GM18499 (cell line): ENCODE results near the gene NPW.

ENCODE experiments used
- ATAC-seq: cut with Tn5 transposase; IDR thresholded peaks from one replicate; pipeline ENCODE4 v1.9.1; 2021; ENCODE audit warnings: moderate number of reproducible peaks; ENCODE audit not compliant: insufficient read depth, unreplicated experiment

The NPW gene

DNA sequence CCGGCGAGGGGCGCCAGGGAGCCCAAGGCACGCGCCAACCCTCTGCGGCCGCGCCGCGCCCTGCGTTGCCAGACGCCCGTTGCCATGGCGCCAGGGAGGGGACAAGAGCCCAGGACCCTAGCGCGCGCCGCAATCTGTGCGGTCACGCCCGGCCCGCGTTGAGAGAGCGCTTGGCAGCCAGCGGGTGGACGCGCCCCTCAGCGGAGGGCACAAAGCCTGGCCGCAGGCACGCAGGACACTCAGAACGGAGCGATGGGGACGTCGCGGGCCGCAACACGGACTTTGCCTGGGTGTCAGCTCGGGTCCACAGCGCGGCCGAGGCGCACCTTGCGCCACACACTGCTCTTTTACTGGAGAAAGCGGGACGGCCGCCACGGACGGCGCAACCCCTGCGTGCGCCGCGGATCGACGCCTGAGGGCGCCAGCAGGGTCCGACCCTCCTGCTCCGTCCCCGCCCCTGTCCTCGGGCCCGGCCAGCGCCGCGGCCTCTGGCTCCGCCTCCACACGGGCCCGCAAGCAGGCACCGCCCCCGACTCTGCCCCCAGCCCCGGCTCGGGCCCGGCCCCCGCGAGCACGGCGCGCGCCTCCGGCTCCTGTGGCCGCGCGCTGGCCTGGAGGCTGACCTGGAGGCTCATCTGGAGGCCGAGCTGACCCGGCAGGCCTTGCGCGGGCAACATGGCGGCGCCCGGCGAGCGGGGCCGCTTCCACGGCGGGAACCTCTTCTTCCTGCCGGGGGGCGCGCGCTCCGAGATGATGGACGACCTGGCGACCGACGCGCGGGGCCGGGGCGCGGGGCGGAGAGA lies 35.8 kb upstream of the NPW start, which contains the start of gene GFER:
GFER (plus strand) TSS at position 650 of the 803 bp plus-strand sequence; CDS start at position 676, 26 bp downstream.
- ATAC-seq: no peak

DNA sequence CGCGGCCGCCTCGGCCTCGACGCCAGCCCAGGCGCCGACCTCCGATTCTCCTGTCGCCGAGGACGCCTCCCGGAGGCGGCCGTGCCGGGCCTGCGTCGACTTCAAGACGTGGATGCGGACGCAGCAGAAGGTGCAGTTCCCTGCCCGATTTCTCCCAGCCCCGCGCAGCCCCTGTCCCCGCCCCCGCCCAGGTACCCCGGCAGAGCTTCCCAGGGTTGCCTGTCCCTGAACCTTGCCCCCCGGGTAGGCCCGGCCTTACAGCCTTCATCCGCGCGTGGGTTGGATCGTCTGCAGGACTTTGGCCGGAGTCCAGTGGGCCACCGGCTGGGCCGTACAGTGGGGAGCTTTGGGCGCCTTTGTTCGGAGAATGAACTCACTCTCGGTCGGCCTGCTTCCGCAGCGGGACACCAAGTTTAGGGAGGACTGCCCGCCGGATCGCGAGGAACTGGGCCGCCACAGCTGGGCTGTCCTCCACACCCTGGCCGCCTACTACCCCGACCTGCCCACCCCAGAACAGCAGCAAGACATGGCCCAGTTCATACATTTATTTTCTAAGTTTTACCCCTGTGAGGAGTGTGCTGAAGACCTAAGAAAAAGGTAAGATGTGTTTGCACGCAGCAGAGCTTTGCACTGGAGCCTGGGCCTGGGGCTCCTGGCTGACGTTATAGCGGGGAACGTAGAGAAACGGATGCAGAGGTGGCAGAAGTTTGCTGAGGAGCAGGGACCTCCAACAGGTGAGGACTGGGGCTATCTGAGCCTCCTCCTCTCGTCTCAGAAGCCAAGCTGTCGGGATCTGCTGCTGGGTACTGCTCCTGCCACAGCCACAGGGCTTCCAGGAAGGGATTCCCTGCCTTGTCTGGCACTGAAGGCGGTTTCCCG lies 35.0 kb upstream of the NPW start:
- no peak for ATAC-seq

DNA sequence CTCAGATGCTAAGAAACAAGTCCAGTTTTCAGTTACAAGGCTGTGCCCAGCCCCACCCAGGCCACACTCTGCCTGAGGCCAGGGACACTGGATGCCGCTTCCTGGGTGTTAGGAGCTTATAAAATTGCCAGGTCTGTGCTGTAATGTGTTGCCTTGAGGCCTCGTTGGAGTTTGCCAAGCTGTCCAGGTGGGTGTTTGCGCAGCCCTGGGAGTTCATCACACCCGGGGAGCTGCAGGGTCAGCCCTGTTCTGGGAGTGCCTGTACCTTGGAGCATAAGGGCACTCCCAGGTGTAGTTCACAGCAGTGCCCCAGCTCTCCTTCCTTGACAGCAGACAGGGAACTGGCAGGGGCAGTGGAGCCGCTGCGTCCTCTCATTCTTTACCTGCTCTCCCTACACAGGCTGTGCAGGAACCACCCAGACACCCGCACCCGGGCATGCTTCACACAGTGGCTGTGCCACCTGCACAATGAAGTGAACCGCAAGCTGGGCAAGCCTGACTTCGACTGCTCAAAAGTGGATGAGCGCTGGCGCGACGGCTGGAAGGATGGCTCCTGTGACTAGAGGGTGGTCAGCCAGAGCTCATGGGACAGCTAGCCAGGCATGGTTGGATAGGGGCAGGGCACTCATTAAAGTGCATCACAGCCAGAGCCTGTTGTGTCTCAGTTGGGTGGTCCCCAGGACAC lies 34.0 kb upstream of the NPW start:
- ATAC-seq: no peak

DNA sequence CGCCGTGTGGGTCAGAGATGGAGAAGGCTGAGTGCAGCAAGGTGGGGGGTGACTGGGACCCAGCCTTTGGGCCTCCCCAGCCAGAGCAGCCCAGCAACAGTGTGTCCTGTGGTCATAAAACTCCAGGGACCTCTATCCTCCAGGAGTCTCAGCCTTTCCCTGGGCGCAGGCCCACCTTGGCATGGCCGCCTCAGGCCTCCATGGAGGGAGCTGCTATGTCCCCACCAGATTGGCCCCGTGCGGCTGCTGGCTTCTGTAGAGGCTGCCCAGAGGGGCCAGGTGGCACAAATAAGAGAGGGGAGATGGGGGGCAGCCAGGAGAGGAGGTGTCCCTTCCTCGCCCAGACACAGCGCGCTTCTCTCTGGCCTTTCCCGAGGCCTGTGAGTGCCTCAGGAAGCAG lies 32.4 kb upstream of the NPW start:
- ATAC-seq: no peak

DNA sequence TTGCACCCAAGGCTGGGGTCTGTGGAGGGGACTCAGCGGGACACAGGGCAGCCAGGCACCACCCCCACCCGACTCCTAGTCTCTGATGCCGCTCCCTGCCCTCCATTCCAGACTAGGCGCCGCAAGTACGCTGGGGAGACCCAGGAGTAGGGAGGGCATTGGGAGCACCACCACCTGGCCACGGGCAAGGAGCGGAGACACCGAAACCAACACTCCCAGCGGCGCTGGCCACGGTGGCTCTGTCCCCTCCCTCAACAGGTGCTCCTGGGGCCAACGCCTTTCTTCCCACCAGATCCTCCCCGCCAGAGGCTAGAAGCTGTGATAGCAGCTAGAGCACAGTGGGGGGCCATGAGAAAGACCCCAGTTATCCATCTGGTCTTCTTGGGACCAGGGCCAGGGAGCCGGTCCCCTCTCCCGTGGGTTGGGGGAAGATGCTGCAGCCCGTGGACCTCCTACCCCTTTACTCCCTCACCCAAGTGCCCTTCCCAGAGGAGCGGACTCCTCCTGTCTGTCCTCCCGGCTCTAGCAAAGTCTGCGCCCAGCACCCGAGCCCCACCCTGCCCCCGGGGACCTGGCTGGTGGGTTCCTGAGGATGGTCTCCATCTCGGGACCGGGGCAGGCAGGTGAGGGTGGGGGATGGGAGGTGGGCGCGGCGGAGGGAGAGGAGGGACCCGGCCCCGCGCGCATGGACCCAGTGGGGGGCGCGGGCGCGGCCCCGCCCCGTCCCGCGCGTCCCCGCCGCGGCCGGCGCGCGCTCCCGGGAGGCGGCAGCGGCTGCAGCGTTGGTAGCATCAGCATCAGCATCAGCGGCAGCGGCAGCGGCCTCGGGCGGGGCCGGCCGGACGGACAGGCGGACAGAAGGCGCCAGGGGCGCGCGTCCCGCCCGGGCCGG lies 30.1 kb upstream of the NPW start, which contains the start of gene SYNGR3:
SYNGR3 (plus strand) TSS at position 762 of the 892 bp plus-strand sequence. CDS start 133 bp downstream, outside the sequence.
- ATAC-seq: no peak

DNA sequence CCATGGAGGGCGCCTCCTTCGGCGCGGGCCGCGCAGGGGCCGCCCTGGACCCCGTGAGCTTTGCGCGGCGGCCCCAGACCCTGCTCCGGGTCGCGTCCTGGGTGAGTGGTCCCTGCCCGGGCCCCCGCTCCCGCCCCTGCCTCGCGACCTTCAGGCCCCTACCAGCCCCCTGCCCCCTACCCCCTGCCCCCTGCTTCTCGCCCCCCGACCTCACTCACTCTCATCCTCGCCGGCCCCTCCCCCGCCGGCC lies 29.6 kb upstream of the NPW start:
- ATAC-seq: no peak

DNA sequence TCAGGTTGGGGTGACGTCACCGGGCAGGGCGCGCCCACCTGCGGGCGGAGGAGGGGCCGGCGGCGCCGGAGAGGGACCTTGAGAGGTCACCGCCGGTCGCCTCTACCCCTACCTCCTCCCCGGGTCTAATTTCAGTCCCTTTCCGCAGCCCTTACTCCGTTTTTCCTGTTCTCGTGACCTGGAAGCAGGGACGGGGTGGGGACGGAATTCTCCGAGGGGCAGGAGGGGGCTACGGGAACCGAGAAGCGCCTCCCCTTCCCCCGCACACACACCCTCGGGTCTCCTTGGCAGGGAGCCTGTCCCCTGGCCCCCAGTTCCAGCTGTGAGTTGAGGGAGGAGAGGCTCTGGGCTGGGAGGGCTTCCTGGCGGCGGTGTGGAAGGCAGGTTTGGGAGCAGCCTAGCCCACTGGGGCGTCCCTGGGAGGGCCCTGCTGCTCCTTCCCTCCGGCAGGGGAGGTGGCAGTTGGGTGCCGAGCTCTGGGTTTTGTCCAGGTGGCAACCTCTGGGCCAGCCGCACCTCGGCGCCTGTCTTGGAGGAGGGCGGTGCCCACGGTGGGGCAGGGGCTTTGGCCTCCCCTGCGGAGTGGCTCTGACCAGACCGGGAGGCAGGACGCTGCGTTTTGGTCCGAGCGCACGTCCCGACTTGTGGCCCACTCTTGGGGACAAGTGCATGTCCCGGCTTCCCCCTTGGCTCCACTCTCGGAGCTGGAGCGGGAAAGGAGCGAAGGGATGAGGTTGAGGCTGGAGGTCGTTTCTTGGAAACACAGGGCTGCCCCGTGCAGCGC lies 29.0 kb upstream of the NPW start:
- no peak for ATAC-seq

DNA sequence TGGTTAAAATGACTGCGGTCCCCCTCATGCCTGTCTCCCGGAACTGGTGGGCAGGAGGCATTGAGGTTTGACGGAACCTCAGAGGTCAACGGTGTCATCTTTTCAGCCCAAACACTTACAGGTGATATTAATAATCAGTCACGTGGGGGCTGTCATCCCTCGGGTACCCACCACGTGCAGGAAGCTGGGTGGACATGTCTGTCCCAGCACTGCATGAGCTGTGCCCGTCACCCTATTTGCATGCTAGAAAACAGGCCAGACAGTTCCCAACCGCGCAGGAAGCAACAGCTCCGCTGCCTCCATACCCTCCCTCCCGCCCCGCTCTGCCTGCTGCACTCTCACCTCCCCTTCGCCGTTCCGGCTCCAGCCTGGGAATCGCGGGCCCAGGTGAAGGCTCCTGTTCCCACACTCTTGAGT lies 28.4 kb upstream of the NPW start:
- peak; percentile 39 for ATAC-seq

DNA sequence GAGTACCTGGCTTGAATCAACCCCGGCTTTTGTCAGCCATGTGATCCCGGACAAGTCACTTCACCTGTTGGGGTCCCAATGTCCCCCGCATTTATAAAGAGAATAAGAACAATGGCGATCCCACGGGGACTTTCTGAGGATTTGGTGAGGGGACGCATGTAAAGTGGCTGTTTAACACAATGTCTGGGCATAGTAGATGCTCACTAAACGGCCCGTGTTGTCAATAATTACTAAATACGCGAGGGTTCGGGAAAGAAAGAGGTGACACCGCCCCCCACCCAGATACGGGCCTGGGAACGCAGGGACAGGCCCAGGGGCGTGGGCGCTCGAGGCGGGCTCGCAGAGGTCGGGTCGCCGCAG lies 28.0 kb upstream of the NPW start:
- no peak for ATAC-seq

DNA sequence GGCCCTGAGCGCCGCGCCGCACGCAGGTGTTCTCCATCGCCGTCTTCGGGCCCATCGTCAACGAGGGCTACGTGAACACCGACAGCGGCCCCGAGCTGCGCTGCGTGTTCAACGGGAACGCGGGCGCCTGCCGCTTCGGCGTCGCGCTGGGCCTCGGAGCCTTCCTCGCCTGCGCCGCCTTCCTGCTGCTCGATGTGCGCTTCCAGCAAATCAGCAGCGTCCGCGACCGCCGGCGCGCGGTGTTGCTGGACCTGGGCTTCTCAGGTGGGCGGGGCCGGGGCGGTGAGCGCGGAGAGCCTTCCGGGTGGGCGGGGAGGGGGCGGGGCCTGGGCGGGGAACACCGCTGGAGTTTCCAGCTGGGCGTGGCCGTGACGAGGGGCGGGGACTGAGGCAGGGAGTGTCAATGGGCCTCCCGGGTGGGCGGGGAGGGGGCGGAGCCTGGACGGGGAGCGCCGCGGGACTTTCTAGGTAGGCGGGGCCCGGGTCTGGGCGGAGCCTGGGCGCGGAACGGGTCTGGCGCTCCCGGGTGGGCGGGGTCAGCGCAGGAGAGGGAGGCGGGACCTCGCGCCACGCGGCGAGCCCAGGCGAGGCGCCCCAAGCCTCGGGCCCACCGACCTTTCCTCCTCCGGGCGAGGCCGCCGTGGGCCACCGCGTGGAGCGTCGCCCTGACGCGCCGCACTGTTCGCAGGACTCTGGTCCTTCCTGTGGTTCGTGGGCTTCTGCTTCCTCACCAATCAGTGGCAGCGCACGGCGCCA lies 27.5 kb upstream of the NPW start:
- ATAC-seq: no peak

DNA sequence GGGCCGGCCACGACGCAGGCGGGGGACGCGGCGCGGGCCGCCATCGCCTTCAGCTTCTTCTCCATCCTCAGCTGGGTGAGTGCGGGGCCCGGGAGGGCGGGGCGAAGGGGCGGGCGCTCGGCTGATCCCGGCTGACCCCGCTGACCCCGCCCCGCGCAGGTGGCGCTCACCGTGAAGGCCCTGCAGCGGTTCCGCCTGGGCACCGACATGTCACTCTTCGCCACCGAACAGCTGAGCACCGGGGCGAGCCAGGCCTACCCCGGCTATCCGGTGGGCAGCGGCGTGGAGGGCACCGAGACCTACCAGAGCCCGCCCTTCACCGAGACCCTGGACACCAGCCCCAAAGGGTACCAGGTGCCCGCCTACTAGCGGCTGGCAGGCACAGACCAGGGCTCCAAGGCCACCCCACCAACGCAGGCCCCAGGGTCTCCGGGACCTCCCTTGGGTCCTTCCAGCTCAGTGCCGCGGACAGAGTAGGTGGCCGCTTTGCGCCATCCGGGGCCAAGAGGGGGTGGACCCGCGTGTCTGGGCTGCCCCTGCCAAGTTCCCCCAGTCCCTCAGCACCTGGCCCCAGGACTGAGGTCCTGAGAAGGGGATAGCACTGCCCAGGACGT lies 26.8 kb upstream of the NPW start:
- ATAC-seq: no peak

DNA sequence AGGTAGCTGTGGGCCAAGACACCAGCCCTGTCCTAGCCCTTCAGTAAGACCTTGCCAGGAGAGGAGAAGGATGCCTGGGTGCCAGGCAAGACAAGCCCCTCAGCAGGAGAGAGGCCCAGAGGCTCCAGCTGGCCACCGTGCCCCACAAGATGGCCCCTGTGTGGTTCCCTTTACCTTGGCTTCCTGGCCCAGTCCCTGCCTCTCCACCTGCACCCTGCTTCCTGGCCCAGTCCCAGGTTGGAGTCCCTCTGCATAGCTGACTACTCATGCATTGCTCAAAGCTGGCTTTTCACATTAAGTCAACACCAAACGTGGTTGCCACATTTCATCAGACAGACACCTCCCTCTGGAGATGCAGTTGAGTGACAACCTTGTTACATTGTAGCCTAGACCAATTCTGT lies 25.9 kb upstream of the NPW start:
- ATAC-seq: no peak

DNA sequence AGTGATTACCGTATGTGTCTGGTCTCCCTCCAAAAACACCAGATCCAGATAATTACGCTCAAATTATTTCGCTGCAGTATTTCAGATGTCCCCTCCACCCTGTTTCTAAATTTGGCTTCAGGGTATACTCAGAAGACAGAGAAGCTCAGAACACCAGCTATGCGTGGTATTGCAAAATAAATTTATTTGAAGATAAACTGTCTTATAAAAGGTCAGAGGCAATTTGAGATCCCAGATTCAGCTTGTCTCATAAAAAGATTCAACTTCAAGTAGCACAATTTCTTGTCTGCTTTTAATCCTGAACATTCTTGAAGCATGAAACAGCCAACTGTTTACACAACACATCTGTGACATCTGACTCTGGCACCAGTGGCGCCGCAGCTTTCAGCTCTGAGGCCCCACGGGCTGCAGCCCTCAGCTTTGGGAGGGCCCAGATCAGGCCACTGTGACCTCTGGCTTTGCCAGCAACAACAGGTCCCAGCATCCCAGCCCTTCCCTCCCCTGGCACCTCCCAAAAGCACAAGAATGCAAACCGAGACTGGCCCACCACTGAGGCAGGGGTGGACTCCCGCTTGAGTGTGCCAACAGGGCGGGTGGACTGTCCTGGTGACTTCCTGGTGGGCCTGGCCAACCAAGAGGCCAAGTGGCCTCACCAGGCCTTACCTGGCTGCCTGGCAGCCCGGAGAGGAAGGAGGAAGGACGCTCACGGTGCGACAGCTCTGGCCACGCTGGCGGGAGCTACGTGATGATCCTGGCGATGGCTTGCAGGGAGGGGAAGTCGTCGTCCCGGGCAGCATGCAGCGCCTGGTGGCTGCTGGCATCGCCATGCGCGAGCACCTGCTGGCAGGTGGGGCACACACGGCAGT lies 21.9 kb upstream of the NPW start:
- no peak for ATAC-seq

DNA sequence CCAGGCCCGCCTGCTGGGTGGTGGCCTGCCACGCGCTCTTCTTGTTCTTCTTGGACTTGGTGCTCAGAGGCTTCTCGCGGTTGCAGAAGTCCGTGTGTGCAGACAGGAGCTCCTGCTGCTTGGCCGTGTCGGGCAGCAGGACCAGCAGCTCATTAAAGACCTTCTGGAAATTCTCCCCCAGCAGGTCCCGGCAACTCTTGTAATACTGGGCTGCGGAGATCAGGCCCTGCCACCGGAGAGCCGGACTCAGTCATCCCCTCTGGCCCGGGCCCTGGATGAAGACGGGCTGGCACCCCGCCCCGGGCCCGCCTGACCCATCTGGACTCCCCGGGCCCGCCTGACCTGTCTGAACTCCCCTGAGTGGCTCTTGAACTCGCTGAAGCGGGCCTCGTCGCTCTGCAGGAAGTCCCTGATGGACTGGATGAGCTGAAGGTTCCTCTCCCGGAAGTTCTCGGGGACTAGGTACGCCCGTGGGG lies 21.2 kb upstream of the NPW start:
- no peak for ATAC-seq

DNA sequence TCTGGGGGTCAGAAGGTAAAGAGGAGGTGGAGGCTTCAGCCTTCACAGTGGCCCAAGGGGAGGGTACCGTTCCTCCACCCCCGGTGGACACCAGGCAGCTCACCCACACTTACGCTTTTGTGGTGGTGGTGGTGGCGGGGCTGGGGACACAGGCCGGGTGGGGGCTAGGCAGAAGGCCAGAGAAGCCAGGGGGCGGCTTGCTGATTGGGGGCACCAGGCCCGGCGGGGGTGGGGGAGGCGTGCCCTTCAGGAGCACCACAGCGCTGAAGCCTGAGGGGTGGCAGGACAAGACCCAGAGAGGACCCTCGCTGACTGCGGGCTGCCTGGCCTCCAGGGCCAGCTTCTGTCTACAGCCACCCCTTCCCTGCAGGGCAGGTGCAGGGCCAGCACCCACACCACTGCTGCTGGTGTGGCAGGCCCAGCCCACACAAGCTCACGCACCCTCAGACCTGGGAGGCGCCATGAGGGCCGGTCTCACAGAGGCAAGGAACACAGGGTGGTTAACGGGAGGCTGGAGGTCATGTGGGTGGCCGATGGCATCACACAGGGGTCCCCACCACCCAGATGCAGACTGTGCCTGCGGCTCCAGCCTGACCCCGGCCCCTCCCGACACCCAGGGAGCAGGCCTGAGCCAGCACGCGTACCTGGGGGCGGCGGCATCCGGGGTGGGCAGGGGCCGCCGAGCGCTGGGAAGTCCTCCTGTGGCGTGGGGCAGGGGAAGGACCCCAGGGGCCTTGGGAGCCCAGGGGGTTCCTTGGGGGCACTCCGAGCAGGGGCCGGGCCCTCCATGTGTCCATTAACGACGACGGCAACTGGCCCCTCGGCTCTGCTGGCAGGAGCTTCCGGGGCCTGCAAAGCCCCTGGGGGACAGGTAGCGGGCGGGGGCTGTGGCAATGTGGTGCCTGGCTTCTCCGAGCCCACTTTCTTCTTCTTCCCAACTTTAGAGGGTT lies 20.5 kb upstream of the NPW start:
- ATAC-seq: no peak

DNA sequence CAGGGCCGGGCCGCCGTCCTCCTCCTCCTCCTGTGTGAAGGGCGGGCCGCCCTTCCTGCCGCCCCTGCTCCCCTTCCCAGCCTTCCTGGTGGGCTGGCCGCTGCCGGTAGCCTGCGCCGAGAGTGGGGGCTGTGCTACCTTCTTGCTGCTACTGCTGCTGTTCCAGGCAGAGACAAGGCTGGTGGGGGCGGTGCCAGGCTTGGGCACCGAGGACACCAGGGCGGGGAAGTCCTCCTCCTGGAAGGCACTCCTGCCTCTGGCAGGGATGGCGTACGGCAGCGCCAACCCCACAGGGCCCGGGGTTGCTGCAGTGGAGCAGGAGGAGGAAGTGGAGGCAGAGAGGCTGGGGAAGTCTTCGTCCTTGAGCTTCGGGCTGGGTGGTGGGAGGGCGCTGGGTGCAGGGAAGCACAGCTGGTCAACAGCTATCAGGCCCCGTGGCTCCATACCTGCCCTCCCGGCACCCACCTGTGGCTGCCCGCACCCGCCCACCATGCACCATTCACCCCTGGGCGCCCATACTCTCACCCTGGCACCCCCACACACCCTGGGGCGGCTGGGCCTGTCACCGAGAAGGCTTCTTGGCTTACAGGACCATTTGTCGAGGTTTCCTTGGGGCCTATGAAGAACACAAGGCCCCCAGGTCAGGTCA lies 19.6 kb upstream of the NPW start:
- ATAC-seq: no peak
